Neural cell (in vitro differentiated cells): ENCODE data around the gene SPATA2L. TPM values are rescaled to one million over a fixed set of nuclear protein-coding genes. Genes with fewer than 3 reads are reported as not detected.

Source experiments
- H2AFZ ChIP-seq: fragments of 200-600, 300-800 bp; sonication (generic), shearing (Covaris generic); 2 replicates; pipeline ENCODE4 v1.6.0; 2014; ENCODE audit warnings: low read depth, mild to moderate bottlenecking, antibody characterized with exemption, low read length, moderate library complexity
- H3F3A ChIP-seq: fragments of 200-600 bp; shearing (Covaris generic); 2 replicates; pipeline ENCODE4 v1.6.1; 2016; ENCODE audit warnings: mild to moderate bottlenecking, moderate library complexity, mixed read lengths, antibody characterized with exemption, low read length; ENCODE audit not compliant: insufficient read depth, poor library complexity, severe bottlenecking
- H3K27ac ChIP-seq: fragments of 200-600, 300-800 bp; sonication (generic), shearing (Covaris generic); 2 replicates; pipeline ENCODE4 v1.5.1; 2014; ENCODE audit warnings: mild to moderate bottlenecking, low read length, moderate library complexity
- H3K27me3 ChIP-seq: fragments of 300-800, 200-600 bp; sonication (generic), shearing (Covaris generic); 2 replicates; pipeline ENCODE4 v1.6.0; 2014; ENCODE audit warnings: mild to moderate bottlenecking, low read depth, low read length, moderate library complexity; ENCODE audit not compliant: insufficient read depth
- H3K36me3 ChIP-seq: fragments of 300-800, 200-600 bp; sonication (generic), shearing (Covaris generic); 2 replicates; pipeline ENCODE4 v1.5.1; 2014; ENCODE audit warnings: mild to moderate bottlenecking, antibody characterized with exemption, low read length, moderate library complexity; ENCODE audit not compliant: insufficient read depth
- H3K4me2 ChIP-seq: fragments of 300-800, 200-600 bp; sonication (generic), shearing (Covaris generic); 2 replicates; pipeline ENCODE4 v1.6.0; 2014; ENCODE audit warnings: mild to moderate bottlenecking, low read length
- H3K4me3 ChIP-seq: fragments of 300-800, 200-600 bp; sonication (generic), shearing (Covaris generic); 2 replicates; pipeline ENCODE4 v1.5.1; 2014; ENCODE audit warnings: mild to moderate bottlenecking, low read length, moderate library complexity
- H3K79me2 ChIP-seq: fragments of 200-600 bp; shearing (Covaris generic); replicated peaks from 2 replicates; pipeline ENCODE4 v1.6.0; 2014; ENCODE audit warnings: mild to moderate bottlenecking, low read length, moderate library complexity; ENCODE audit not compliant: insufficient read depth
- H3K9ac ChIP-seq: fragments of 300-800, 200-600 bp; sonication (generic), shearing (Covaris generic); 2 replicates; pipeline ENCODE4 v1.6.1; 2016; ENCODE audit warnings: mild to moderate bottlenecking, low read length, mixed read lengths
- H3K9me2 ChIP-seq: fragments of 200-600 bp; shearing (Covaris generic); 2 replicates; pipeline ENCODE4 v1.6.1; 2016; ENCODE audit warnings: mild to moderate bottlenecking, low read length, mixed read lengths; ENCODE audit not compliant: insufficient read depth
- H3K9me3 ChIP-seq: fragments of 200-600, 300-800 bp; sonication (generic), shearing (Covaris generic); 2 replicates; pipeline ENCODE4 v1.6.1; 2016; ENCODE audit warnings: mild to moderate bottlenecking, mixed run types, low read length, moderate library complexity, mixed read lengths
- H4K20me1 ChIP-seq: fragments of 200-600 bp; shearing (Covaris generic); 2 replicates; pipeline ENCODE4 v1.6.1; 2016; ENCODE audit warnings: mild to moderate bottlenecking, mixed run types; ENCODE audit not compliant: insufficient read depth
- CTCF ChIP-seq: fragments of 450-650 bp; IDR thresholded peaks from 2 replicates; pipeline ENCODE4 v1.5.1; 2014; ENCODE audit warnings: antibody characterized with exemption, mild to moderate bottlenecking, moderate library complexity; ENCODE audit not compliant: poor library complexity, severe bottlenecking
- RAD21 ChIP-seq: fragments of 450-650 bp; conservative IDR thresholded peaks from 2 replicates; pipeline ENCODE4 v1.6.1; 2014; ENCODE audit warnings: antibody characterized with exemption, mild to moderate bottlenecking, moderate library complexity
- REST ChIP-seq: IDR thresholded peaks from 2 replicates; pipeline ENCODE4 v1.6.1; 2012; ENCODE audit warnings: borderline replicate concordance
- SMC3 ChIP-seq: fragments of 450-650 bp; conservative IDR thresholded peaks from 2 replicates; pipeline ENCODE4 v1.6.1; 2014; ENCODE audit warnings: antibody characterized with exemption, mild to moderate bottlenecking, moderate library complexity; ENCODE audit not compliant: poor library complexity
- TAF1 ChIP-seq: IDR thresholded peaks from 2 replicates; pipeline ENCODE4 v1.6.1; 2012; ENCODE audit warnings: low read depth
- polyA plus RNA-seq: library from polyadenylated mRNA; depleted of rRNA; stranded (reverse); fragments of >200 nt; gene quantifications from 2 replicates; pipeline ENCODE4 v1.2.3, GENCODE V29; 2014

Gene SPATA2L
- polyA plus RNA-seq, 1 donor from 2014 or later = 39.1 TPM

- H4K20me1 ChIP-seq = no peaks in the 10 kb centered on the region
- peaks cover 43% of the 10 kb centered on the region for H3K79me2 ChIP-seq
These were observed 44.9 kb downstream of the SPATA2L start for GRCh38 chr16:89656435-89657121.

GRCh38 chr16:89655062-89655643 lies 46.4 kb downstream of the SPATA2L start:
- H3K4me2 ChIP-seq = no peak overlapping the region
- H3K36me3 ChIP-seq = peaks cover 1% of the 10 kb centered on the region
- no peak overlapping the region for H2AFZ ChIP-seq
- H3K9me2 ChIP-seq = no peaks in the 10 kb centered on the region
- no peaks in the 10 kb centered on the region for H3K9me3 ChIP-seq
- TF ChIP-seq REST (no peak), CTCF (no peak), TAF1 (no peak), RAD21 (no peak)
- no peaks in the 10 kb centered on the region for H3K27me3 ChIP-seq
- no peak overlapping the region for H3K4me3 ChIP-seq
- H3F3A ChIP-seq = no peaks in the 10 kb centered on the region
- H3K27ac ChIP-seq = no peak overlapping the region
- peaks cover 43% of the 10 kb centered on the region for H3K79me2 ChIP-seq
- H4K20me1 ChIP-seq = no peaks in the 10 kb centered on the region
- no peak overlapping the region for H3K9ac ChIP-seq

More at GRCh38 chr16:89656435-89657121, 44.9 kb downstream of the SPATA2L start:
- H3K9me3 ChIP-seq = no peaks in the 10 kb centered on the region
- H3K9me2 ChIP-seq = no peaks in the 10 kb centered on the region
- H3K4me2 ChIP-seq = peak overlapping the region; percentile 54
- H2AFZ ChIP-seq = no peak overlapping the region
- peak overlapping the region; percentile 66 for H3K27ac ChIP-seq
- H3K36me3 ChIP-seq = peaks cover 11% of the 10 kb centered on the region
- no peaks in the 10 kb centered on the region for H3K27me3 ChIP-seq
- no peaks in the 10 kb centered on the region for H3F3A ChIP-seq
- peak overlapping the region; percentile 84 for H3K9ac ChIP-seq
- no peak for TF ChIP-seq RAD21
- no peak for TF ChIP-seq REST
- TF ChIP-seq SMC3 = no peak
- TF ChIP-seq CTCF = no peak
- TF ChIP-seq TAF1 = no peak
- peak overlapping the region; percentile 94 for H3K4me3 ChIP-seq
